ENCODE measurements around the gene OR2T12.
"Not testable (repeated sequence)": the region's sequence is repeated elsewhere in the genome, so short reads cannot be mapped to it uniquely, and the experiment has no call there.

The OR2T12 gene

DNA sequence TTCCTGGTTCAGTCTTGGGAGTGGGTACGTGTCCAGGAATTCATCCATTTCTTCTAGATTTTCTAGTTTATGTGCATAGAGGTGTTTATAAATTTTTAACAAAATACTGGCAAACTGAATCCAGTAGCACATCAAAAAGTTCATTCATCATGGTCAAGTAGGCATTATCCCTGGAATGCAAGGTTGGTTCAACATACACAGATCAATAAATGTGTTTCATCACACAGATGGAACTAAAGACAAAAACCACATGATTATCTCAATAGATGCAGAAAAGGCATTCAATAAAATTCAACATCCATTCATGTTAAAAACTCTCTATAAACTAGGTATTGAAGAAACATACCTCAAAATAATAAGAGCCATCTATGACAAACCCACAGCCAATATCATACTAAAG, 43.9 kb downstream of the OR2T12 start:
- not testable (repeated sequence) for H2BK120ac ChIP-seq (ENCODE audit: low read depth, low read length); H3K4ac ChIP-seq (ENCODE audit: low read depth in 1 of 2, low read length in 2 of 2); H3K4me2 ChIP-seq (ENCODE audit: low read length, poor library complexity, severe bottlenecking); H2BK12ac ChIP-seq (ENCODE audit: low read length in 2 of 2); H3K27ac ChIP-seq (ENCODE audit: low read length, poor library complexity, severe bottlenecking); H2BK15ac ChIP-seq (ENCODE audit: low read depth, poor library complexity, severe bottlenecking); H3K27me3 ChIP-seq (ENCODE audit: control insufficient read depth in 1 of 2, insufficient read depth in 1 of 2, low read length in 2 of 2); H3K4me3 ChIP-seq (ENCODE audit: insufficient read depth in 1 of 2, low read depth in 1 of 2, low read length in 2 of 2); H2AFZ ChIP-seq (ENCODE audit: low read depth, low read length); H3K36me3 ChIP-seq (ENCODE audit: control insufficient read depth in 1 of 2, insufficient read depth in 2 of 2, low read depth in 1 of 2, low read length in 2 of 2); H3K23ac ChIP-seq (ENCODE audit: low read length in 2 of 2); H3K18ac ChIP-seq (ENCODE audit: low read depth in 1 of 2, low read length in 2 of 2); H3K4me1 ChIP-seq (ENCODE audit: control insufficient read depth, insufficient read depth, low read depth, low read length); H3K14ac ChIP-seq (ENCODE audit: low read length in 2 of 2); H2AK5ac ChIP-seq (ENCODE audit: low read length, severe bottlenecking); H3K79me1 ChIP-seq (replicated peaks; ENCODE audit: low read length, poor library complexity, severe bottlenecking); DNase-seq; H4K91ac ChIP-seq (ENCODE audit: low read length); H4K8ac ChIP-seq (ENCODE audit: low read length); H3K9ac ChIP-seq (ENCODE audit: low read length); H2BK5ac ChIP-seq (ENCODE audit: low read depth, low read length, poor library complexity, severe bottlenecking)
- peaks cover 20% of the 10 kb centered on the region for H3K9me3 ChIP-seq (ENCODE audit: control insufficient read depth, low read length)
- WGBS: no CpG with 5 or more reads among the region's 1 CpG

GRCh38 chr1:248243204-248243603, 60.0 kb downstream of the OR2T12 start:
- H3K36me3 ChIP-seq (ENCODE audit: control insufficient read depth in 1 of 2, insufficient read depth in 2 of 2, low read depth in 1 of 2, low read length in 2 of 2): no peaks in the 10 kb centered on the region
- no peak overlapping the region for H2AK5ac ChIP-seq (ENCODE audit: low read length, severe bottlenecking)
- H3K14ac ChIP-seq (ENCODE audit: low read length in 2 of 2): no peak overlapping the region
- no peak overlapping the region for H2BK120ac ChIP-seq (ENCODE audit: low read depth, low read length)
- H2BK5ac ChIP-seq (ENCODE audit: low read depth, low read length, poor library complexity, severe bottlenecking): no peak overlapping the region
- no peak overlapping the region for H2AFZ ChIP-seq (ENCODE audit: low read depth, low read length)
- H3K79me1 ChIP-seq (replicated peaks; ENCODE audit: low read length, poor library complexity, severe bottlenecking): no peaks in the 10 kb centered on the region
- H3K23ac ChIP-seq (ENCODE audit: low read length in 2 of 2): no peak overlapping the region
- peaks cover 10% of the 10 kb centered on the region for H3K9me3 ChIP-seq (ENCODE audit: control insufficient read depth, low read length)
- no peak overlapping the region for H3K18ac ChIP-seq (ENCODE audit: low read depth in 1 of 2, low read length in 2 of 2)
- no peak overlapping the region for H2BK15ac ChIP-seq (ENCODE audit: low read depth, poor library complexity, severe bottlenecking)
- no peak for DNase-seq
- no peak overlapping the region for H3K27ac ChIP-seq (ENCODE audit: low read length, poor library complexity, severe bottlenecking)
- H2BK12ac ChIP-seq (ENCODE audit: low read length in 2 of 2): no peak overlapping the region
- H3K27me3 ChIP-seq (ENCODE audit: control insufficient read depth in 1 of 2, insufficient read depth in 1 of 2, low read length in 2 of 2): no peaks in the 10 kb centered on the region
- H3K4me1 ChIP-seq (ENCODE audit: control insufficient read depth, insufficient read depth, low read depth, low read length): no peaks in the 10 kb centered on the region
- no peak overlapping the region for H3K9ac ChIP-seq (ENCODE audit: low read length)
- no peak overlapping the region for H3K4ac ChIP-seq (ENCODE audit: low read depth in 1 of 2, low read length in 2 of 2)
- H4K91ac ChIP-seq (ENCODE audit: low read length): no peak overlapping the region
- H3K4me3 ChIP-seq (ENCODE audit: insufficient read depth in 1 of 2, low read depth in 1 of 2, low read length in 2 of 2): no peak overlapping the region
- no peak overlapping the region for H3K4me2 ChIP-seq (ENCODE audit: low read length, poor library complexity, severe bottlenecking)
- 52% methylated on average over 14 of the region's 14 CpGs for WGBS
- no peak overlapping the region for H4K8ac ChIP-seq (ENCODE audit: low read length)

All from mesenchymal stem cell (in vitro differentiated cells and primary cell).